Measurements from ENCODE around the gene RPS6KA3.

RPS6KA3 gene

DNA sequence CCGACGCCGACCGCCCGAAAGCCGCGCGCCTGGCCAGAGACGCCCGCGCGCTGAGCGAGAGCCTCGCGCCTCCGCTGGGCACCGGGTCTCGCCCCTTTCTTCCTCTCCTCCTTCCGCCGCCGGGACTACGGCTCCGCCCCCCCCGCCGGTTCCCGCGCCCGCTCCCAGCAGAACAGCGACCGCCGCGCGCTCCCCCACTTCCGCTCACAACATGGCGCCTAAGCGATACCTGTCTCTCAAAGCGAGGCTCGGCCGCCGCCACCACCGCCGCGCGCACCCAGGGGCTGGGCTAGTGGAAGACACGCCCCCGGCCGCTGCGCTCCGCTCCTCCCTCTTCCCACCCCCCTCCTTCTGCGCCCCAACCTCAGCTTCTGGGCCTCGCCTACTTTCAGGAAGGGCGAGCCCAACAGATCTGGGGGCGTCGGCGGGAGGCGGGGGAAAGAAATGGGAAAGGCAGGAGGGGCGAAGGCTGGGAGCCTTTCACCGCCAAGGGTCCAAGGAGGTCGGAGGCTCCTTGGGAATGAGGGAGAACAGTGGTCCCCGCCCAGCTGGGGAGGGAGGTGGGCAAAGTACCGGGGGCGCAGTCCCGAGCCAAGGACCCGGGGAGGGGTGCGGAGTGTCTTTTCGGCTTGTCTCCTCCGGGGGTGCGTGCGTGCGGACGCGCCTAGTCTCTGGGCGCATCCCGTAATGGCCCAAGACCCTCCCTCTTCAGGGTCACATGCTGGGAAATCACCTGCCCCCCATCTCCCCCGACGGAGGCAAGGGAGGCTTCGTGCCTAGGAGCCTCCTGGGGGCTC, at the start of gene RPS6KA3:
RPS6KA3 (minus strand) TSS at position 100 of the 797 bp plus-strand sequence. CDS start 277 bp downstream, outside the sequence.
- DNase-seq: peak; percentile 89

DNA sequence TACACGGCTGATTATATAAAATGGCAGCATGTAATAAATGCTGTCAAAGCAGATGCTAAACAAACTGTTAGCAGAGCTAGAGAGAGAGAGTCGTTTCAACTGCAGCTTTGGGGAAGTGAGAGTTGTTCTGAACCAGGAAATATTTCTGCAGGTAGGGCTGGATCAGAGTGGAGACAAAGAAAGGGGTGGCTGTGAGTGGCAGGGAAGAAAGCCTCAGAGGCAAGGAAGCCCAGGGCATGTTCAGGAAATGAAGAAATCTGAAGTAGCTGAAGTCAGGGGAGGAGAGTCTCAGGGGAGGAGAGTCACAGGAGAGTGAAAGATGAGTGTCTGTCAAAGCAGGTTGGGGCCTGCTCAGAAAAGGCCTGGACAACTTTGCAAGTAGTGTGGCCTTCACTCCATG, 48.4 kb upstream of the RPS6KA3 start:
- DNase-seq: no peak

DNA sequence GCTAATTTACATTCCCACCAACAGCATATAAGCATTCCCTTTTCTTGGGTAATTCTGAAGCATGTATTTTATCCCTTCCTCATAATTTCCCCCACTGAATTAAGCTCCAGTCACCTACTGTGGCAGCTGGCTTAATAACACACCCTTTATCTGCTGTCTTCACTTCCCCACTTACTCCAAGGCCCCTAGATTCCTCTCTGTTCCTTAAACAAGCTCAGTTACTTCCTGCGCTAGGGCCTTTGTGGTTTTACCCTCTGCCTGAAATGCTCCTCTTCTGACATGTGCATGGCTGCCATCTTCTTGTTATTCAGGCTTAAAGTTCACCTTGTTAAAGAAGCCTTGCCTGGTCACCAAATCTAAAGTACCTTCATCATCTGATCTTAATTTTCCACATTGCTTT, 47.2 kb upstream of the RPS6KA3 start:
- no peak for DNase-seq

DNA sequence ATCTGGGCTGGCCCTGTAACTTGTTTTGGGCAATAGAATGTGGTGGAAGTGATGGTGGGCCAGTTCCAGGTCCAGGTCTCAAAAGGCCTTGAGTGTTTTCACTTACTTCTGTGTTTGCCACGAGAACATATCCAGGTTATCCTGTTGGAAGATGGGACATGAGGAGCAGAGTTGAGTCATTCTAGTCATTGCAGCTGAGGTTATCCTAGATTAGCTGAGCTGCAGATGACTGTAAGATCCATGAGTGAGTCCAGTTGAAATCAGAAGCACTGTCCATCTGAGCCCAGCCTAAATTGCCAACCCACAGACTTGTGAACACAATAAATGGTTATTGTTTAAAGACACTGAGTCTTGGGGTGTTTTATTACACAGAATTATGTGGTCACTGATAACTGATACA, 45.3 kb upstream of the RPS6KA3 start:
- no peak for DNase-seq

DNA sequence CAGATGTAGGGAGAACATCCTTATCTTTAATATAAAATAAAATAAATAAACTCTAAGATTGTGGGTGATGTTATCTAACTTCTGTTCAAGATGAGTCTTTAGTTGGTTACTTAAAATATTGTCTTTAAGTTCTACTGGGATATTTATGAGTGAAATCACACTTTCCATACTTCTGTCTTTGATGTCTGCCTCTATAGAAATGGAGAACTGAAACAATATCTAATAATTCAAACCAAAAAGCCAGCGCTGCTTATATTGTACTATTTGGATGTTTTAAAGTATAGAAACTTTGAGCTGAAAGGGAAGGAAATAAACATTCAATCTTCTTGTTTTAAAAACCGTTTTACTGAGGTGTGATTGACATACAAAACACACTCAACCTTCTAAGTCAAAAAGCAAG, 44.8 kb upstream of the RPS6KA3 start:
- DNase-seq: no peak

DNA sequence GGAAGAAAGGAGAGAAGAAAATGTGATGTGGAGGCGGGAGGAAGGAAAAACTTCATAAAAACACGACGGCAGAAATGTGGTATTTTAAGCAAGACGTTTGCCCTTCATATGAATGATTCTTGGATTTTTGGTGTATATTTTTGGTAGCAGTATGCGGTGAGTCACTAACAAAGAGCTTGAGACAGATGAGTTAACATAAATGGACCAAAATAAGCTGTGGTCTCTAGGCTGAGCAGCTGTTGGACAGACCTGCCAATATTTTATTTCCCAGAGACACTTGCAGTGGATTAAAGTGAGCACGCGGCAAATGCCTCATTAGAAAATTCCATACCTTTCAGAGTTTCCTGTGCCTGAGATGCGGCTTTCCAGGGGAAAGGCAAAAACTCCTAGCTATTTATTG, 43.1 kb upstream of the RPS6KA3 start:
- no peak for DNase-seq

GRCh38 chrX:20306668-20307067, 40.0 kb upstream of the RPS6KA3 start:
- DNase-seq: no peak

- DNase-seq: no peak
Measured at GRCh38 chrX:20300822-20301221, 34.1 kb upstream of the RPS6KA3 start.

DNA sequence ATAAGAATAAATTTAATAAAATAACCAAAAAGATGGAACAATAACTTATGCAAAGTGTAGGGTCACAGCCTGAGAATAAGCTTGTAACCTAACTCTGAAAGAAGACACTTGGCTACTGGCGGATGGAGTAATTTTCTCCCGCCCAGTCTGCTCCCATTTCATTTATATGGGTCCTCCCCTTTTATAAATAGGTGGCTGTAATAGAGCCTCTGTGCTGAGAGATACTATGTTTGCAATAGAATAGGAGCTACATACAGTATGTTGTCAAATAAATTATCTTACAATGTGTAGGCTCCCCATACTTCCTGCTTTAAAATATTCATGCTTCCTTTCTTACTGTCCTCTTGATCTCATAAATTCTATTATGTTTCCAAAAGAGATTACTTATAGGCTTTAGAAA, 28.2 kb upstream of the RPS6KA3 start:
- no peak for DNase-seq

- DNase-seq: no peak
Measured at GRCh38 chrX:20294284-20294683, 27.6 kb upstream of the RPS6KA3 start.

DNA sequence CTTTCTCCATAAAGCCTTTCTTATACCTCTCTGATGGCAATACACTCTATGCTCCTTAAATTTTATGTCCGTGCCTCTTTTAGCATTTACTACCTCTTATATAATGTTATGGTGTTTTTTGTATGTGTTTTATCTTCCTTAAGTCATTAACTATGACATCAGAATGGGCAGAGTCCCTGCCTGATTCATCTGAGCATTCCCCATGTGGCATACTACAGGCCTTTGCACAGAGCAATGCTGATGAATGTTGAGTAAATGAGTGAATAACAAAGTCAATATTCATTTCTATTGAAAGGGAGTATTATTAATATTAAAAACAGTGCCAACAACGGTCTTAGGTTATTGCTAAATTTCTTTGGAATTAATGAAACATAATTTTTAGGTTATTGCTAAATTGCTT, 18.8 kb upstream of the RPS6KA3 start:
- DNase-seq: no peak

DNA sequence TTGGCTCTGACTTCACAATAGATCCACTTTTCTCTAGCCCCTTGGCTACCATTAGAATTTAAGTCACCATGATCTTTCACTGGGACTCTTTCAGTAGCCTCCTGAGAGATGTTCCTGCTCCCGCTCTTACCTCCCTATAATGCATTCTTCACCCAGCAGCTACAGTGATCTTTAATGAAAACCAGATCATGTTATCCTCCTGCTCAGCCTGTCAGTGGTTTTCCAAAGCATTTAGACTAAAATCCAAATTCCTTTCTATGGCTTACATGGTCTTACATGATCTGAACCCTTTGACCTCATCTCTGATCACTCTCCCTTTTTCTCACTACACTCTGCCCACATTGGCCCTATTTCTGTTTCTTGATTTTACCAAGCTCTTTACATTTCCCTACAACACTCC, 18.3 kb upstream of the RPS6KA3 start:
- DNase-seq: no peak

- no peak for DNase-seq
Measured at GRCh38 chrX:20284444-20284843, 17.7 kb upstream of the RPS6KA3 start.

DNA sequence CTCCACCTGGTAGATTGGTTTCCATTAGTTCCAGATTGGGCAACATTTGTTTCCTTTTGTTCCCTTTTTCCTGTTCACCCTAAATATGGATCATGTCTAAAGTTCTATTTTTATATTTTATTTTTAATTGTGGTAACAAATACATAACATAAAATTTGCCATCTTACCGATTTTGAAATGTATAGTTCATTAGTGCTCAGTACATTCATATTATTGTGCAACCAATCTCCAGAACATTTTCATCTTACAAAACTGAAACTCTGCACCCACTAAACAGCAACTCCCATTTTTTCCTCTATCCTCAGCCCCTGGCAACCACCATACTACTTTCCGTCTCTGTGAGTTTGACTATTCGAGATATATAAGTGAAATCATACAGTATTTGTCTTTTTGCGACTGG, 14.2 kb upstream of the RPS6KA3 start:
- DNase-seq: no peak

DNA sequence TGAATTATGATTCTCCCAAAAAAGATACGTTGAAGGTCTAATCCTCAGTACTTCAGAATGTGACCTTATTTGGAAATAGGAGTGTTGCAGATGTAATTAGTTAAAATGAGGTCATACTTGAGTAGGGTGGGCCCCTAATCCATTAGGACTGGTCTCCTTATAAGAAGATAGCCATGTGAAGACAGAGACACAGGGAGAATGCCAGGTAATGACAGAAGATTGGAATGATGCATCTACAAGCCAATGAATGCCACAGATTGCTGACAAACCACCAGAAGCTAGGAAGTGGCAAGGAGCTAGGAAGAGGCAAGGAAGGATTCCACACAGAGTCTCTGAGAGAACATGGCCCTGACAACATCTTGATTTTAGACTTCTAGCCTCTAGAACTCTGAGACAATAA, 7.4 kb upstream of the RPS6KA3 start:
- DNase-seq: no peak

DNA sequence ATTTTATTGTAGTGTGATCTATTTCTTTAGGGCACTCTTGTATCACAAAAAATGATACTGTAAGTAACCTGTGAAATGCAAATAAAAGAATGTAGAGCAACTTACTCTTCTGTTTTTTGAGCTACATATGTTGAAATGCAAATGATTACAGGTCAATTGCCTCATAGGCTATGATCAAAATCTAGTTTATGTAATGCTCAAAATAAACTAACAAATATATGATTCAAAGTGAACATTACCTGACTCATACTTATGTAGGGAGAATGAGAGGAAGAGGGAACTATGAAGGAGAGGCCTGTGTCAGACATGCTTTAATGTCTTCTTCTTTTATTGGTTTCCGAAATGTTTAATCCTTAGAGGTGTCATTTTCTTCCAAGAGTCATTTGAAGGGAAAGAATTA, 5.0 kb upstream of the RPS6KA3 start:
- DNase-seq: no peak

GRCh38 chrX:20271186-20271585, 4.5 kb upstream of the RPS6KA3 start:
- no peak for DNase-seq

DNA sequence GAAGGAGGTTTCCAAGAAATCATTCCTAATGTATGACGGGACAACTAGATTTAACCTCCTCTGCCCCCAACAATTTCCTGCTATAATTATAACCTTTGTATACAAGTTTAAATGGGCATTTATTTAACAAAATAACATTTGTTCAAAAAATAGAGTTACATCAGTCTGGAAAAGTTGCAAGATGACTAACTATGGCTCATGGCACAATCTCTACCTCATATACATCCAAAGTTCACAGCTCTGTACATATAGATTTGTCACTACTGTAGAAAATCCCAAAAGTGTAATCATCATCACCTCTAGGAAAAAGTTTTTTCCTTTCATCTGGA, 3.8 kb upstream of the RPS6KA3 start:
- DNase-seq: no peak

DNA sequence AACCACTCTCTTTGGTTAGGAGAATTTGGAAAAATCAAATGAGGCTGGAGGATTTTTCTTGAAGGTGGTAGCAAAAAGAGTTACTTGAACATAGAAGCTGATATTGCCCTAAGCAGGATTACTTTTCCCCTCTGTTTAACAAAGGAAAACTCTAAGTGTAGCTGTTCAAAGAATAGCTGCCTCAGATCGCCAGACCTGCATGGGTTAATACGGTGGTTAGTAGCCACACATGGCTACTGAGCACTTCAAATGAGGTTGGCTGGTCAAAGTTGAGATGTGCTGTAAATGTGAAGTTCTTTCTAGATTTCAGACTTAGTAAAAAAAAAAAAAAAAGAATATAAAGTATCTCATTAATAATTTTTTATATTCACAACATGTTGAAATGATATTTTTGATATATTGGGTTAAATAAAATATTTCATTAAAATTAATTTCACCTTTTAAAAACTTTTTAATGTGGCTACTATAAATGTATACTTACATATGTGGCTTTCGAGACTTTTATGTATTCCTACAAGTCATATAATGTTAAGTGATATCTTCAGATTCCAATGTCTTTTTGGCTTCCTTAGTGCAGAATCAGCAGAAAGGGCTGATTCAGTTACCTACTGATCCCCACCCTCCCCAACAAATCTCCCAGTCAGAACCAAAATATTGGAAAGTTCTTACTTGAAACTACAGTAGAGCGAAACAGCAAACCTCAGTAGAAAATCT, 3.3 kb upstream of the RPS6KA3 start:
- DNase-seq: no peak

GRCh38 chrX:20267931-20268701, 1.4 kb upstream of the RPS6KA3 start:
- DNase-seq: peak; percentile 23

GRCh38 chrX:20267607-20267930, 860 bp upstream of the RPS6KA3 start:
- no peak for DNase-seq

- DNase-seq: peak; percentile 44
Measured at GRCh38 chrX:20265726-20266681, 705 bp downstream of the RPS6KA3 start.

- DNase-seq: peak; percentile 81
Measured at GRCh38 chrX:20265221-20265725, 1.4 kb downstream of the RPS6KA3 start.

Data from stimulated activated CD8-positive, alpha-beta memory T cell treated with anti-CD3 and anti-CD28 coated beads, Interleukin-4, amount 100 ng/mL, for 48 hours (primary cell).